GM12872 (cell line): ENCODE results near the gene SAYSD1.

Experiments
- CTCF ChIP-seq: IDR thresholded peaks from 3 replicates; pipeline ENCODE4 v1.5.1; 2011; ENCODE audit warnings: low read depth, mild to moderate bottlenecking, low read length, moderate library complexity; ENCODE audit not compliant: insufficient read depth

SAYSD1 gene

GRCh38 chr6:39114704-39115599 is at the start of gene SAYSD1:
Gene SAYSD1, minus strand, starts transcription at chr6:39115186. Its CDS starts 97 bp downstream, at chr6:39115089.
- no peak for TF ChIP-seq CTCF

GRCh38 chr6:39157511-39157910 is 42.5 kb upstream of the SAYSD1 start:
- no peak for TF ChIP-seq CTCF

- TF ChIP-seq CTCF = no peak
These were observed 41.8 kb upstream of the SAYSD1 start for GRCh38 chr6:39156801-39157200.

GRCh38 chr6:39154705-39155104 is 39.7 kb upstream of the SAYSD1 start:
- TF ChIP-seq CTCF = no peak

GRCh38 chr6:39153766-39154397 is 38.9 kb upstream of the SAYSD1 start:
- TF ChIP-seq CTCF = no peak

- no peak for TF ChIP-seq CTCF
These were observed 37.3 kb upstream of the SAYSD1 start for GRCh38 chr6:39152262-39152661.

- TF ChIP-seq CTCF = no peak
These were observed 36.2 kb upstream of the SAYSD1 start for GRCh38 chr6:39151211-39151610.
